Activated CD4-positive, alpha-beta T cell treated with anti-CD3 and anti-CD28 coated beads for 1 hour (primary cell): Measurements from ENCODE around the gene BRICD5.

Source experiments
- DNase-seq: peaks from one replicate; pipeline ENCODE4 v3.0.0-alpha.2; 2020

The BRICD5 gene

GRCh38 chr16:2196981-2197511 lies 13.6 kb downstream of the BRICD5 start:
- no peak for DNase-seq

- DNase-seq, result no peak
Measured at GRCh38 chr16:2196162-2196980, 14.3 kb downstream of the BRICD5 start, which contains the start of gene CASKIN1. Gene CASKIN1 (minus strand): TSS chr16:2196605. CDS start chr16:2196432, 173 bp downstream.

- no peak for DNase-seq
Measured at GRCh38 chr16:2195322-2196161, 15.1 kb downstream of the BRICD5 start.

- DNase-seq, result peak; percentile 33
Measured at GRCh38 chr16:2194852-2195321, 15.8 kb downstream of the BRICD5 start.

GRCh38 chr16:2194166-2194834 lies 16.4 kb downstream of the BRICD5 start:
- no peak for DNase-seq

GRCh38 chr16:2191446-2191706 lies 19.3 kb downstream of the BRICD5 start:
- DNase-seq, result no peak

- DNase-seq, result no peak
Measured at GRCh38 chr16:2190659-2191445, 19.8 kb downstream of the BRICD5 start.

- no peak for DNase-seq
Measured at GRCh38 chr16:2190002-2190658, 20.5 kb downstream of the BRICD5 start.

- DNase-seq, result no peak
Measured at GRCh38 chr16:2189252-2189893, 21.3 kb downstream of the BRICD5 start.

- no peak for DNase-seq
Measured at GRCh38 chr16:2188395-2188794, 22.3 kb downstream of the BRICD5 start.

GRCh38 chr16:2187212-2187611 lies 23.5 kb downstream of the BRICD5 start:
- DNase-seq, result no peak

- DNase-seq, result no peak
Measured at GRCh38 chr16:2186505-2186904, 24.2 kb downstream of the BRICD5 start.

- no peak for DNase-seq
Measured at GRCh38 chr16:2186064-2186463, 24.6 kb downstream of the BRICD5 start.

- DNase-seq, result no peak
Measured at GRCh38 chr16:2184962-2185361, 25.7 kb downstream of the BRICD5 start.

- no peak for DNase-seq
Measured at GRCh38 chr16:2184346-2184745, 26.3 kb downstream of the BRICD5 start.

GRCh38 chr16:2183671-2184070 lies 27.0 kb downstream of the BRICD5 start:
- no peak for DNase-seq

- DNase-seq, result no peak
Measured at GRCh38 chr16:2181952-2182351, 28.7 kb downstream of the BRICD5 start.

GRCh38 chr16:2180962-2181923 lies 29.4 kb downstream of the BRICD5 start:
- no peak for DNase-seq

GRCh38 chr16:2180461-2180860 lies 30.2 kb downstream of the BRICD5 start:
- DNase-seq, result no peak

GRCh38 chr16:2179576-2179975 lies 31.1 kb downstream of the BRICD5 start:
- DNase-seq, result no peak
